ENCODE measurements around the gene HES3.

Gene HES3, protein sequence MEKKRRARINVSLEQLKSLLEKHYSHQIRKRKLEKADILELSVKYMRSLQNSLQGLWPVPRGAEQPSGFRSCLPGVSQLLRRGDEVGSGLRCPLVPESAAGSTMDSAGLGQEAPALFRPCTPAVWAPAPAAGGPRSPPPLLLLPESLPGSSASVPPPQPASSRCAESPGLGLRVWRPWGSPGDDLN

GRCh38 chr1:6243993-6244392, at the start of gene HES3:
HES3 (plus strand) TSS chr1:6244179; CDS start chr1:6244366, 187 bp downstream.
- H3K36me3 ChIP-seq, result no peaks in the 10 kb centered on the region
- peaks cover 0 to 10% of the 10 kb centered on the region in 2 experiments for H3K4me1 ChIP-seq (ENCODE audit: control insufficient read depth in 1 of 2, insufficient read depth in 1 of 2, low read depth in 1 of 2, low read length in 1 of 2)
- no peak within 1 kb of the TSS for H3K27ac ChIP-seq
- TF ChIP-seq, protein P1, sequence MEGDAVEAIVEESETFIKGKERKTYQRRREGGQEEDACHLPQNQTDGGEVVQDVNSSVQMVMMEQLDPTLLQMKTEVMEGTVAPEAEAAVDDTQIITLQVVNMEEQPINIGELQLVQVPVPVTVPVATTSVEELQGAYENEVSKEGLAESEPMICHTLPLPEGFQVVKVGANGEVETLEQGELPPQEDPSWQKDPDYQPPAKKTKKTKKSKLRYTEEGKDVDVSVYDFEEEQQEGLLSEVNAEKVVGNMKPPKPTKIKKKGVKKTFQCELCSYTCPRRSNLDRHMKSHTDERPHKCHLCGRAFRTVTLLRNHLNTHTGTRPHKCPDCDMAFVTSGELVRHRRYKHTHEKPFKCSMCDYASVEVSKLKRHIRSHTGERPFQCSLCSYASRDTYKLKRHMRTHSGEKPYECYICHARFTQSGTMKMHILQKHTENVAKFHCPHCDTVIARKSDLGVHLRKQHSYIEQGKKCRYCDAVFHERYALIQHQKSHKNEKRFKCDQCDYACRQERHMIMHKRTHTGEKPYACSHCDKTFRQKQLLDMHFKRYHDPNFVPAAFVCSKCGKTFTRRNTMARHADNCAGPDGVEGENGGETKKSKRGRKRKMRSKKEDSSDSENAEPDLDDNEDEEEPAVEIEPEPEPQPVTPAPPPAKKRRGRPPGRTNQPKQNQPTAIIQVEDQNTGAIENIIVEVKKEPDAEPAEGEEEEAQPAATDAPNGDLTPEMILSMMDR (IDR thresholded peaks at IDR 0.05), result no peak
- no peaks in the 10 kb centered on the region for H3K9me3 ChIP-seq
- no peak within 1 kb of the TSS for H3K4me3 ChIP-seq (ENCODE audit: low read depth in 1 of 2, low read length in 1 of 2)
- peaks cover 100% of the 10 kb centered on the region for H3K27me3 ChIP-seq

- H3K27ac ChIP-seq, result no peak overlapping the region
- peaks cover 14 to 24% of the 10 kb centered on the region in 2 experiments for H3K4me1 ChIP-seq (ENCODE audit: control insufficient read depth in 1 of 2, insufficient read depth in 1 of 2, low read depth in 1 of 2, low read length in 1 of 2)
- H3K4me3 ChIP-seq (ENCODE audit: low read depth in 1 of 2, low read length in 1 of 2), result no peak overlapping the region
- no peaks in the 10 kb centered on the region for H3K9me3 ChIP-seq
- peaks cover 18% of the 10 kb centered on the region for H3K36me3 ChIP-seq
- peaks cover 19% of the 10 kb centered on the region for H3K27me3 ChIP-seq
- TF ChIP-seq, protein P1 (IDR thresholded peaks at IDR 0.05), result no peak
Measured at GRCh38 chr1:6197746-6198427, 46.1 kb upstream of the HES3 start.

DNA sequence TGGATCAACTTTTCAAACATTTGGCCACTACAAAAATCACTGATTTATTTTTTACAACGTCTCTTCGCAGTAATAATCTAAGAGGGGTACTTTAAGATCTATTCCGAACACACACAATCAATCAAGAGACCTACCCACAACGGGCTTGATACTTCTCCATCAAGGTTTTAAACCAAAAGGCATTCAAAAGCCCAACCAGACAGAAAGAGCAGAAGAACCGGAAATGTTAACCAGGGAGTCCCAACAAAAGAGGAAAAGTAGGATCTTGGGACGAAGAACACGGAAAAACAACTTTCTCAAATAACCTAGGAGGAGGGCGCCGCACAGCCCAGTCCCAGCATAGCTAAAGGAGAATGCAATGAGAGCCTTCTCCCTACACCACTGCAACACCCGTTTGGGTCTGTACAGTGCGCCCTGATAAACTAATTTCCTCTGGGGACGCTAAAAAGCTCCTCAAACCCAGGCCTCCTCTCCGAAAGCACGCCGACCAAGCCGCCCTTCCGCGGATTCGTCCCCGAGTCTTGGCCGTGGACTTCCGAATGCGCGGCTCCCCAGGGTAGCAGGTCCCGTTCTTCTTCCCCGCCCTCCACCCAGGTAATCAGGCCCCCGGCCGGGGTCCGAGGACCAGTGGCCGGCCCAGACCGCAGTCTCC, 45.2 kb upstream of the HES3 start:
- peak overlapping the region; percentile 73 to 74 for H3K4me3 ChIP-seq (ENCODE audit: low read depth in 1 of 2, low read length in 1 of 2)
- peak overlapping the region; percentile 57 for H3K27ac ChIP-seq
- H3K9me3 ChIP-seq, result no peaks in the 10 kb centered on the region
- TF ChIP-seq, protein P1 (IDR thresholded peaks at IDR 0.05), result no peak
- H3K4me1 ChIP-seq (ENCODE audit: control insufficient read depth in 1 of 2, insufficient read depth in 1 of 2, low read depth in 1 of 2, low read length in 1 of 2), result peaks cover 14 to 24% of the 10 kb centered on the region in 2 experiments
- peaks cover 11% of the 10 kb centered on the region for H3K36me3 ChIP-seq
- H3K27me3 ChIP-seq, result peaks cover 28% of the 10 kb centered on the region

- H3K27ac ChIP-seq, result peak within 1 kb of the TSS; percentile 57
- H3K36me3 ChIP-seq, result peaks cover 3% of the 10 kb centered on the region
- H3K4me1 ChIP-seq (ENCODE audit: control insufficient read depth in 1 of 2, insufficient read depth in 1 of 2, low read depth in 1 of 2, low read length in 1 of 2), result peaks cover 14 to 24% of the 10 kb centered on the region in 2 experiments
- H3K9me3 ChIP-seq, result no peaks in the 10 kb centered on the region
- H3K27me3 ChIP-seq, result peaks cover 35% of the 10 kb centered on the region
- TF ChIP-seq, protein P1 (IDR thresholded peaks at IDR 0.05), result no peak
- H3K4me3 ChIP-seq (ENCODE audit: low read depth in 1 of 2, low read length in 1 of 2), result peak within 1 kb of the TSS; percentile 73 to 74
Measured at GRCh38 chr1:6199298-6200187, 44.4 kb upstream of the HES3 start, which contains the start of gene RPL22. RPL22 (minus strand) TSS chr1:6199595; CDS start chr1:6199573, 22 bp downstream.

GRCh38 chr1:6200188-6200809, 43.7 kb upstream of the HES3 start:
- H3K4me3 ChIP-seq (ENCODE audit: low read depth in 1 of 2, low read length in 1 of 2), result peak overlapping the region; percentile 73 to 74
- H3K4me1 ChIP-seq (ENCODE audit: control insufficient read depth in 1 of 2, insufficient read depth in 1 of 2, low read depth in 1 of 2, low read length in 1 of 2), result peaks cover 18 to 31% of the 10 kb centered on the region in 2 experiments
- TF ChIP-seq, protein P1 (IDR thresholded peaks at IDR 0.05), result no peak
- H3K27me3 ChIP-seq, result peaks cover 43% of the 10 kb centered on the region
- no peaks in the 10 kb centered on the region for H3K36me3 ChIP-seq
- H3K27ac ChIP-seq, result peak overlapping the region; percentile 57
- H3K9me3 ChIP-seq, result no peaks in the 10 kb centered on the region
